ENCODE results near the gene ERC1. TPM values are rescaled to one million over a fixed set of nuclear protein-coding genes. Genes with fewer than 3 reads are reported as not detected.
A peak's percentile ranks its signal among the peaks of the same experiment; 100 is the strongest.

Gene ERC1
- total RNA-seq, 1 experiment from 2014 or later = 12.3 TPM

DNA sequence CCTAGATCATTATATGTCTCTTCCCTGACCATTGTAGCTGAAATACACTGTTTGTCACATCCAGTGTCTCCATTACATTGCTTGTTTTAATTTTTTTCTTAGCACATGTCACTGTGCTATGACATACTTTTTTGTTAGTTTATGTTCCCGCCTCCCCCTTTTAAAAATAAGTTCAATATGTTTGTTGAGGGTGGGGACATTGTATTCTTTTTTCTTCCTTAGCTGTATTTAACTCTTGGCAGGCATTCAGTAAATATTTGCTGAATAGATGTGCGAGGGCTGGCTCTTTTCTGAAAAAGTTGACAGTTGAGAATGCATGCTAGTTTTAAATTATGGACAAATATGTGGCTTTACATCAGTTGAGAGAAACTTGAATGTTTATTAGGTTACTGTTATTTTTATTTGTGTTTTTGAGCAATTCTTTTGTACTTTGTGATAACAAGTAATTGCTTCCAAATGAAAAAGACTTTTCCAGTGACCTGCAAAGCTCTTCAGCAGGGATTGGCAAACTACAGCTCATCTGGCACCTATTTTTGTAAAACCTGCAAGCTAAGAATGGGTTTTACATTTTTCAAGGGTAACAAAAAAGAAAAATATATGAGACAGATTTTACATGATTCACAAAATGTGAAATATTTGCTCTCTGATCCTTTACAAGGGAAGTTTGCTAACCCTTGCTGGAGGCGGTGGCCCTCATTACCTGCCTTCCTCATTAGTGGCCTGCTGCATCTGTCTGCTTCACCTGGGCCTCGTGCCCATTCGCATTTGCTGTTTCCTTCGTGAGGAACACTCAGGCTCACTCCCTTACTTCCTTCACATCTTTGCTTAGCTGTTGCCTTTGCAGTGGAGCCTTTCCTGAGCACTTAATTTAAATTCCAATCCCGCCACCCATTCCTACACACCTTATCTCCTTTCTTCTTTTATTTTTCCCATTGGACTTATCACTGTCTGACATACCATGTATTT lies 229.4 kb downstream of the ERC1 start:
- no peaks in the 10 kb centered on the region for H3K9me2 ChIP-seq (replicated peaks; ENCODE audit: low read length)
- H4K20me1 ChIP-seq (ENCODE audit: low read length) = no peaks in the 10 kb centered on the region
- TF ChIP-seq, protein P1, sequence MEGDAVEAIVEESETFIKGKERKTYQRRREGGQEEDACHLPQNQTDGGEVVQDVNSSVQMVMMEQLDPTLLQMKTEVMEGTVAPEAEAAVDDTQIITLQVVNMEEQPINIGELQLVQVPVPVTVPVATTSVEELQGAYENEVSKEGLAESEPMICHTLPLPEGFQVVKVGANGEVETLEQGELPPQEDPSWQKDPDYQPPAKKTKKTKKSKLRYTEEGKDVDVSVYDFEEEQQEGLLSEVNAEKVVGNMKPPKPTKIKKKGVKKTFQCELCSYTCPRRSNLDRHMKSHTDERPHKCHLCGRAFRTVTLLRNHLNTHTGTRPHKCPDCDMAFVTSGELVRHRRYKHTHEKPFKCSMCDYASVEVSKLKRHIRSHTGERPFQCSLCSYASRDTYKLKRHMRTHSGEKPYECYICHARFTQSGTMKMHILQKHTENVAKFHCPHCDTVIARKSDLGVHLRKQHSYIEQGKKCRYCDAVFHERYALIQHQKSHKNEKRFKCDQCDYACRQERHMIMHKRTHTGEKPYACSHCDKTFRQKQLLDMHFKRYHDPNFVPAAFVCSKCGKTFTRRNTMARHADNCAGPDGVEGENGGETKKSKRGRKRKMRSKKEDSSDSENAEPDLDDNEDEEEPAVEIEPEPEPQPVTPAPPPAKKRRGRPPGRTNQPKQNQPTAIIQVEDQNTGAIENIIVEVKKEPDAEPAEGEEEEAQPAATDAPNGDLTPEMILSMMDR (conservative IDR thresholded peaks at IDR 0.05; ENCODE audit: low read depth, low read length) = no peak
- TF ChIP-seq EZH2phosphoT487 (IDR thresholded peaks at IDR 0.05; ENCODE audit: borderline replicate concordance, low read length) = no peak
- TF ChIP-seq EZH2 (IDR thresholded peaks at IDR 0.05; ENCODE audit: low read length, unreplicated experiment) = no peak
- H3K27ac ChIP-seq (ENCODE audit: low read length) = peak overlapping the region; percentile 90
- BruUV-seq (replicated peaks) = no TSS peak
- no peaks in the 10 kb centered on the region for H3K9me3 ChIP-seq (ENCODE audit: low read length)
- CTCF ChIA-PET = interaction anchor here (1.0 kb wide), 1 partner anchor 102 kb away, joined by 6 read pairs; no protein-coding TSS in a partner anchor
- peak overlapping the region; percentile 50 for H3K4me2 ChIP-seq (ENCODE audit: low read length)
- POLR2A ChIA-PET (ENCODE audit: unreplicated experiment) = no interaction called here
- intact Hi-C loops (cut with micrococcal nuclease) = loop anchor here (5.0 kb wide), 2 partner anchors 33 to 103 kb away; no protein-coding TSS in a partner anchor
- H3K27me3 ChIP-seq (ENCODE audit: low read length) = no peaks in the 10 kb centered on the region
- ATAC-seq (peak; percentile 42), DNase-seq (peak; percentile 73)
- H3K79me2 ChIP-seq (ENCODE audit: low read length) = no peaks in the 10 kb centered on the region
- no peak overlapping the region for H3K4me3 ChIP-seq (ENCODE audit: low read length)
- peaks cover 16% of the 10 kb centered on the region for H3F3A ChIP-seq (ENCODE audit: low read length, unreplicated experiment)
- no peak overlapping the region for H2AFZ ChIP-seq (ENCODE audit: low read length)
- peak overlapping the region; percentile 53 for H3K9ac ChIP-seq (ENCODE audit: low read length)
- H3K36me3 ChIP-seq (ENCODE audit: low read depth, low read length) = no peaks in the 10 kb centered on the region
- peaks cover 63% of the 10 kb centered on the region for H3K4me1 ChIP-seq (ENCODE audit: insufficient read depth, low read length)

- no peaks in the 10 kb centered on the region for H4K20me1 ChIP-seq (ENCODE audit: low read length)
- intact Hi-C loops (cut with micrococcal nuclease) = loop anchor here (5.0 kb wide), 2 partner anchors 36 to 106 kb away; no protein-coding TSS in a partner anchor
- H3K9me3 ChIP-seq (ENCODE audit: low read length) = no peaks in the 10 kb centered on the region
- ATAC-seq (no peak), DNase-seq (no peak)
- H2AFZ ChIP-seq (ENCODE audit: low read length) = no peak overlapping the region
- no peak overlapping the region for H3K4me2 ChIP-seq (ENCODE audit: low read length)
- peaks cover 8% of the 10 kb centered on the region for H3F3A ChIP-seq (ENCODE audit: low read length, unreplicated experiment)
- H3K9ac ChIP-seq (ENCODE audit: low read length) = no peak overlapping the region
- POLR2A ChIA-PET (ENCODE audit: unreplicated experiment) = no interaction called here
- H3K27ac ChIP-seq (ENCODE audit: low read length) = no peak overlapping the region
- TF ChIP-seq EZH2phosphoT487 (IDR thresholded peaks at IDR 0.05; ENCODE audit: borderline replicate concordance, low read length) = no peak
- no peak for TF ChIP-seq EZH2 (IDR thresholded peaks at IDR 0.05; ENCODE audit: low read length, unreplicated experiment)
- TF ChIP-seq, protein P1 (conservative IDR thresholded peaks at IDR 0.05; ENCODE audit: low read depth, low read length) = no peak
- no peaks in the 10 kb centered on the region for H3K36me3 ChIP-seq (ENCODE audit: low read depth, low read length)
- no peaks in the 10 kb centered on the region for H3K79me2 ChIP-seq (ENCODE audit: low read length)
- H3K9me2 ChIP-seq (replicated peaks; ENCODE audit: low read length) = no peaks in the 10 kb centered on the region
- CTCF ChIA-PET = no interaction called here
- BruUV-seq (replicated peaks) = no TSS peak
- H3K4me3 ChIP-seq (ENCODE audit: low read length) = no peak overlapping the region
- peaks cover 41% of the 10 kb centered on the region for H3K4me1 ChIP-seq (ENCODE audit: insufficient read depth, low read length)
- H3K27me3 ChIP-seq (ENCODE audit: low read length) = no peaks in the 10 kb centered on the region
Measured at GRCh38 chr12:1222858-1223639, 232.0 kb downstream of the ERC1 start.
